Measurements from ENCODE around the gene HTR6. TPM values are rescaled to one million over a fixed set of nuclear protein-coding genes. Genes with fewer than 3 reads are reported as not detected.

HTR6 gene
- total RNA-seq, 1 donor from 2014 or later, result not detected

DNA sequence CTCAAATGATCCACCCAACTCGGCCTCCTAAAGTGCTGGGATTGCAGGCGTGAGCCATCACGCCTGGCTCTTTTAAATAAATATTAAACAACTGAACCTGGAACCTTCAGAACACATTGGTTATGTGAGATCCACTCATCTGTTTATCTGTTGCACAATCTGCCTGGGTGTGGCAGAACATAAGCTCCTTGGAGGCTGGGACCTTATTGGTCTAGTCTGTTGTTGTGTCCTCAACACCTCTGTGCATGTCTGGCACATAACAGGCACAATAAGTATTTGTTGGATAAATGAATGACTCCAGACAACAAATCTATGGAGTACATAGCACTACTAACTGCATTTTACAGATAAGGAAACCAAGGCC lies 24.7 kb upstream of the HTR6 start:
- ATAC-seq, result peak; percentile 49

DNA sequence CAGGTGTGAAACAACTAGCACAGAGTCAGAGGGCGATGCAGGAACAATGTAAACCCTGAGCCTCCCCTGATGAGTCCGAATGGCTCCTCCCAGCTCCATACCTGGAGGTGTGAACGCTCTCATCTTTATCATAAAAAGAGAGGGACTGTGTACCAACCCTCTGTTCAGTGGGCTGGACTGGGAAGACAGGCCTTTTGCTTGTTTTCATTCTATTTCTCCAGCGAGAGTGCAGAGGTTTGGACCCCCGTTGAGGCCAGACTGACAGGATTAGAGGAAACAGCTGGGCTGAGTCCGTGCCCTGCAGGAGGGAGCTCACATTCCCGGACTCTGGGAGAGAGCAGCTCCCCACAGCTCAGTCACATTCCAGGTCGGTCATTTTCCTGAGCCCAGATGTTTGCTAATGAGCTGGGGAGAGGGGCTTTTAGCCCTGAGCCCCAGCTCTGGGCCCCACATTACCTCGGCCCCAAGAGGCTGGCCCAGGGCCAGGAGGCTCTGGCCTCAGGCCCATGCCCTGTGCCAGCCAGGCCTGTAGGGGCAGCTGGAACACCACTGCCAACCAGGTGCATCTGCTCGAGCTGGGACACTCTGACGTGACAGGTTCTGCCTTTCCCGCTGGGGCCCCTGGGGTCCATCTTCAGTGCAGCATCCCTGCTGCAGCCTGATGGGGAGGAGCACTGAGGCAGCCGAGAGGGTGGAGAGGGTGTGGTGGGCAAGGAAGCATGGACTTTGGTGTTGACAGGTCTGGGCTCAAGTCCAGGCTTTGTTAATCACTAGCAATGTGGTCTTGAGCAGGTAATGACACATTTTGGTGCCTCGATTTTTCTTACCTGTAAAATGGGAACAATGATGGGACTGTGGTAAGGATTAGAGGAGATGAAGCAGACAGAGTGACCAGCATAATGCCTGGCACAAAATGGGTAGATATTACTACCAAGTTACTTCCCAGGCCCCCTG lies 24.0 kb upstream of the HTR6 start:
- peak; percentile 53 for ATAC-seq

DNA sequence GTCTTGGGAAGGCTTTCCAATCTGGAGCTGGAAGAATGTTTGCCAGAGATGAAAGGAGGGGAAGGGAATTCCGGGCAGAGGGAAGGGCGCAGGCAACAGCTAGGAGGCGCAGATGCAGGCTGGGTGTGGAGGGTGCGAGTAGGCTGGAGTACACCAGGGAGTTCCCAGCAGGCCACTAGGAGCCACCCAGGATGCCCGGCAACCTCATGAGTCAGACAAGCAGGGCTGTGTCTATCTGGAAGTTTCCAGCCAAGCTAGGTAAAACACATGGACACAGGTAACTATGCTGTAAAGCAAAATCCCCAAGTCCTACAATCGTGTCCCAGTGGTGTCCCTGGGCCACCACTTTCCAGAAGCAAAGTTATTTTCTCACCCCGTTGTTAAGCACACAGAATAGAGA lies 21.6 kb upstream of the HTR6 start:
- ATAC-seq, result peak; percentile 73

DNA sequence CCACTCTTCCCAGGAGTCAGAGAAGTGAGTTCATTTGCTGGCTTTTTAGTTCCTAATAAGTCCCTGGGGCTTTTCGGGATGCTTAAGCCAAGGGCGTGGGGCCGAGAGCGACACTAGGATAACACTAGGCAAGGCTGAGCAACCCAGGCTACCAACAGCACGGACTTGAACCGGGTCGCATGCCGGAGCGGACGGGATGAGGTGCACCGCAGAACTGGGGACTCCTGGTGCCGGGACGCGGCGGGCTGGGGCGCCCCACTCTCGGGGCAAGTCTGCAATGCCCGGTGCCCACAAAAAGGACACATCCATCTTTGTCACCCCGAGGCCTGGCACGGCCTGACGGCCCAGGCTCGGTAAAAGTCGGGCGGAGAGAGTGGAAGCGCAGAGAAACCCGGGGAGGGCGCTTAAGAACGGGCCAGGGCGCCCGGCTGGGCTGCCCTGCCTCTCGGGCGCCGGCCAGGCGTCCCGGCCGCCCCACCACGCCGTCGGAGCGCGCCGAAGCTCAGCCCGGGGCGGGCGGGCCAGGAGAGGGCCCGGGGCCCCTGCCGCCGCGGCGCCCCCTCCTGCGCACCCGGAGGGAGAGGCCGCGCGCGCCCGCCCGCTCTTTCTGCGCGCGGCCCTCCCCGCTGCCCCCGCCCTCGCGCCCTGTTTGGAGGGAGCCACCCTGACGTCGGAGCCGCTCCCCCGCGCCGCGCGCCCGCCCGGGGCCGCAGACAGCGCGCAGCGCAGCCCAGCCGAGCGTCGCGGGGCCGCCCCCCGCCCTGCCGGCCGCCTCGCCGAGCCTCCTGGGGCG lies 20.9 kb upstream of the HTR6 start, which contains the start of gene NBL1:
Gene NBL1 (plus strand): TSS at position 710 of the 793 bp plus-strand sequence. CDS start 10,720 bp downstream, outside the sequence.
- ATAC-seq, result peak; percentile 55

DNA sequence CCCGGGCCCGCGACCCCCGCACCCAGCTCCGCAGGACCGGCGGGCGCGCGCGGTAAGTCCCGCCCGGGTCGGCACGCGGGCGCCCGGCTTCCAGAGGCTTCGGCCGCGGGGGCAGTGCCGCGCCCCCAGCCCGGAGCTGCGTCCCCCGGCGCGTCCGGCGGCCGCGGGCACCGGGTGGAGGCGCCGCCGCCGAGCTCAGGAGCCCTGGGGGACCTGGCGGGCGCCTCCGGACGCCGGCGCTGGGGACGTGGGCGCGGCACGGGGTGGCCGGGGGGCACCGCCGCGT lies 20.3 kb upstream of the HTR6 start:
- ATAC-seq, result no peak

DNA sequence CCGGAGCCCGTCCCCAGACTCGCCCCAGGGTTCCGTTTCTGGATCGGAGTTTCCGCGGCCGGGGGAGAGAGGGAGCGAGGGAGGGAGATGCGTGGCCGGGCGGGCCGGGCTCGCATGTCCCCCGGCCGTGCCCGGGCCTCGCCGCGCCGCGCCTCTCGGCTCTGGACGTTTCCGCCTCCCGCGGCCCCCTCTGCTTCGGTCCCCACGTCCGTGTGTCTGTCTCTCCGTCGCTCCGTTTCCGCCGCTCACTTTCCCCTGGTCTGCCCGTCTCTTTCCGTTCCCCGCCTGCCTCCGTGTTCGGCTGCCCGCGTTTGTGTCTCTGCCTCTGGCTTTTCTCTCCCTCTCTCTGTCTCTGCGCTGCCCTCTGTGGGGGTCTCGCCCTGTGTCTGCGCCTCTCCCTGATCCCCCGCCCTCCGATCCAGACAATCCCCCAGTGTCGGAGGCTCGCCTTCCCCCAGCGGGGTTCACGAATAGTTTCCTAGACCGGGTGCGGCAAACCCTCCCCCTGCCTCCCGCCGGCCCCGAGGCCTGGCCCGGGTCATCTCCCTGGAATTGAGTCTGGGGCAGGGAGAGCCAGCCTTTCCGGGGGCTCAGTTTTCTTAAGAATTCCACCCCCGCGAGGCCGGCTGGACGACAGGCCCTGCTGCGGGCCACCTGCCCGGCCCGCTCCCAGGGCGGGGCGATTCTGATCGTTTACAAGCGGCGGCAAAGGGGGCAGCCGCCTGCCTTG lies 19.8 kb upstream of the HTR6 start:
- ATAC-seq, result no peak

DNA sequence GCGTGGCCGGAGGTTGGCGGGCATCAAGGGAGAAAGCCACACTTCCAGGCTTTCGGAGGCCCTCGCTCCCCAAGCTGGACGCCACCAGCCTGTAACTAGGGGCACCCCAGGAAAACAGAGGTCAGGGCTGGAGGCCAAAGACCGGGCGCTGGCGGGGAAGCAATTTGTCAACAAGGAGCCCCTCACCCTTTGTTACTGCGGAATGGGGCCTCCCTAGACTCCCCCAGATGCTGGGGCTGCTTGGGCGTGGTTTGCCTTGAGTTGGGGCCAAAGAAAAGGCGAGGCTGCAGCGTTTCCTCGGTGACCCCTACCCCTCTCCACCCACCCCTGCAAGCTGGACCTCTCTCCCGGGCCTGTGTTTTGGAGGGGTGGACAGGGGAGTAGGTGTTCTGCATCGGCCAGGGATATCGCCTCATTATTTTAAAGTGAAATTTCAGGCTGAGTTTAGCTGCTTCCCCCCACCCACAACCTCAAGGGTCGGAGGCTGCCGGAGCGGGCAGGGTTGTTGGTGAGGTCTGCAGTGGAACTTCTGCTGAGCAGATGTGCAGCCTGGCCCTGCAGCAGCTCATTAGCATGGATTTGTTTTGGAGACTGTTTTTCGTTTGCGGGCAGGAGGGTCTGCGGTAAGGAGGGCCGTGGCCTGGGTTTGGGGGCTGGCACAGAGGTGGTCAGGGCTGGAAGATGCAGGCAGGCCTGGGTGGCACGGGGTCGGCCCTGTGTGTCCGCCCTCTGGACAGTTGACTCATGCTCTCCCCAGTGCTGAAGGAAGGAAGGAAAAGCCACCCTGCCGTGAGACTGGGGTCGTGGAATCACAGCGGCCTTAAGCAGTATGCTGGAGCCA lies 19.0 kb upstream of the HTR6 start:
- no peak for ATAC-seq

DNA sequence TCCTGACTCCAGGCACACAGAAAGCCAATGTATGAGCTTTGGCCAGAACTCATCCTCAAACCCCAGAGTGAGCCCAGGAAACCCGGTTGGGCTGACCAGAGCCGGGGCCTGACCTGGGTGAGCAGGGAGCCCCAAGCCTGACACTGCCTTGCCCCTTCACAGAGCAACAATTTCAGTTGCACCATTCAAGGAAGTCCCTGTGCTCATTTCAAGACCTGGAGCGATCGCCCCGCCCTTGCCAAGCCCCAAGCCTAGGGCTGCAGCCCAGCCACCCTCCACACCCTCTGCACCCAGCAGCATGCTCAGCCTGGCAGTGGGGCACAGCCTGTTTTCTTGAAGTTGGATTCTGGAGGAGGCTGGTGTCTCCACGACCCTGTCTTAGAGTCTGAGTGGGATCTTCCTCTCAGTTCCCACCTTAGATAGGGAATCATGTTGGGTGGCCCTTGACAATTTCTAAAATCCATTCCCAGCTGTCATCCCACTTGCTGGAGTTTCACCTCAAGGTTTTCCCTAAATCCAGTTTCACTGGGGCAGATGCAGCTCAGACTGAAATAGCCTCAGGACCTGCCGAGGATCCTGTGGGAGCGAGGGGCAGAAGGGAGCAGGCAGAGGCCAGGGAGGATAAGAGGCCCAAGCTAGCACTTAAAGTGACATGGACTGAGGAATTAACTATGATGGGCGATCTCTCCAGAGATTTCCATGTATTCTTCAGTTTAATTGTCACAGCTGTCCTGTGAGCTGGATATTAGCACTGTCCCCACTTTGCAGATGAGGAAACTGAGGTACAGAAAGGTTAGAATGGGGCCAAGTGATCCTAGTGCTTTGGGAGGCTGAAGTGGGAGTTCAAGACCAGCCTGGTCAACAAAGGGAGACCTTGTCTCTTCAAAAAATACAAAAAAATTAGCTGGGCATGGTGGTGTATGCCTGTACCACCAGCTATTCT lies 18.0 kb upstream of the HTR6 start:
- ATAC-seq, result peak; percentile 66

DNA sequence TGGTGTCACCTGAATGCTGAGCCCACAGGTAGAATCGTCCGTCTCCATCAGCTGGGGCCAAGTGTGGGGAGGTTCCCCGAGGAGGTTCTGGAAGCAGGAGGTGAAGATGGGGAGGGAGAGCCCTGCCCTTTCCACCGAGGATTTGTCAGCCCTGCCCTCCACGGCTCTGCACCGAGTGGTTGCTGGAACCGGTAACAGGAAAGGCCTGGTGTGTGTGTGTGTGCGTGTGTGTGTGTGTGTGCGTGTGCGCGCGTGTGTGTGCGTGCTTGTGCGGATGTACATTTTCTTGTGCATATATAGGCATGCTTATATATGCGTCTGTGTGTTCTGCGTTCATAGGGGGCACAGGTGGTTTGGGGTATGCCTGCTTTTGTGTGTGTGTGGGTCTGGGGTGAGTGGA lies 17.0 kb upstream of the HTR6 start:
- peak; percentile 35 for ATAC-seq

DNA sequence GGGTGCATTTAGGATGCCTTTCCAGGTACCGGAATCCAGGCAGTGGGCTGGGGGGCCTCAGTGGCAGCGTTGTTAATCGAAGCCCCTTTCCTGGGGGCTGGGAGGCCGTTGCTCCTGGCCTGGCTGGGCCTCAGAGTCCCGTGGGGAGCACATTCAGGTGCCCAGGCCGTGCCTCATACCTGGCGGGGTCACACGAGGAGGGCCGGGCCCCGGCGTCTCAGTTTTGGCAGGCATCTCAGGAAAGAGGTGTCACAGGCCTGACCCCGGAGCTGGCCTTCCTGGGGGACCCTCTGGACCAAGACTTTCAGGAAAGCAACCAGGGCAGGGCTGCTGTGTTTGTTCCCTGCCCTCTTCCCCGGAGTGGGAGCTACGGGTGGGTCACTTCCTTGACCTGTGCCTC lies 16.4 kb upstream of the HTR6 start:
- no peak for ATAC-seq

DNA sequence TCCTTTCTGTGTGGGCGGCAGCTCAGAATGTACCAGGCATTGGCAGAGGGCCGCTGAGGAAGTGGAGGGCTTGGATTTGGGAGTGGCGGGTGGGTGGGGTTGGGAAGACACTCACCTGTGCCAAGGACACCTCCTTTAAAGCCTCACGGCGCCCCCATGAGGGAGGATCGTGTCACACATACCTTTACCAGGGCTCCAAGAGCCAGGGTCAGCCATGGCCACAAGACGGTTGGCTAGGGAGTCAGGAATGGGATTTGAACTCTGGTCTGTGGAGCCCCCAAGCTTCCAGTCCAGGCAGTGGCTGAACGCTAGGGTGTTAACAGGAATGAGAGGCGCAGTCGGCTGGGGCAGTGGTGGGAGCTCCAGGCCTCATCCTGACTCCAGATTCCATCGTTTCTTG lies 16.0 kb upstream of the HTR6 start:
- ATAC-seq, result peak; percentile 14

DNA sequence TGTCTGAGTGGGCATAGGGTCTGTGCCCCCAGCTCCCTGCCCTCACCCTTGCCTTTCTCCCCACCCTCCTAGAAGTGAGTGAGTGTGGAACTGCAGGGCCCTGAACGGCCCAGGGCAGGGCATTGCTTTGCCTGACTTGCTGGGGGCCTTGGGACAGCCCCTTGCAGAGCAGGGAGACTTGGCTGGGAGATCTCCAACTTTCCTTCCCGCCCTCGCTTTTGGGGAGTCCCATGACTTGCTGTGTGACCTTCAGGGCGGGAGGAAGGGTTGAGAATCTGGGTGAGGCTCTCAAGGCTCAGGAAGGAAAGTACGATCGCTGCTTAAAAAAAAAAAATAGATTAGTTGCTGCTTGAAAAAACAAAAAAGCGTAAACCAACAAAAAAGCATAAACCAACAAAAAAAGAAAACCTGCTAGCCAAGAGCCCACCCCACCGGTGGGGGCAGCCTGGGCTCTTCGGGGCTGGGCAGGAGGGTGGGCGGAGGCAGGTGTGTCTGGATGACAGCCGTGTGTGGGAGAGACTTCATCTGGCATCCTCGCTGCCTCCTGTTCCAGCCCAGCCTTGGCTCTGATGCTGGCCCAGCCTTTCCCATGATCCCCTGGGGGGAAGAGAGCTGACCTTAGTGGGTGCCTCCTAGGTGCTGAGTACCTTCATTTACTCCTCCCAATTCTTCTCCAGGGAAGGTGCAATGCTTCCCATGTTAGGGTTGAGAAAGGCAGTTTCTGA lies 14.1 kb upstream of the HTR6 start:
- ATAC-seq, result peak; percentile 9

DNA sequence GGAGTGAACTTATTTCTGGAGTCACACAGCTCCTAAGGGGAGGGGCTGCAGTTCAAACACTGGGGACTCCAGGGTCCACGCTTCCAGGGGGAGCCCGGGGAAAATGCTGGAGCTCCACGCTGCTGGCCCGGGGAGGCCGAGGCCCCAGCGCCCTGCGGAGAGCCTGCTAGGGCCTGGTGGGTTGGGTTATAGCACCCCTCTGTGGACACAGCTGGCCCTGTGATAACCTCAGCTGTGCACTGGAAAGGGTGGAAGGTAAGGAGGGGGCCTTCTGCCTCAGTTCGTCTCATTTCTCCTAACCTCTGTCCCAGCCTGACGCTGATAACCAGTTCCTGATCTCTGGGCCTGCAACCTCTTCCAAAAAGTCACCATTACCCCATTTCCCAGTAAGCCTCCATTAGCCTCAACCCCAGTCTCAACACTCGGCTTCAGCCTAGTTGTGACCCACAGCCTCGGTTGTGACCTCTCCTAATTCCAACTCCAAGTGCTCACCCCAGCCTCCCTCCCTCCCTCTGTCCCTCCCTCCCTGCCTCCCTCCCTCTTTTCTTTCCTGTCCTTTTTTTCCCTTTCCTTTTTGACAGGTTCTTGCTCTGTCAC lies 13.4 kb upstream of the HTR6 start:
- peak; percentile 45 for ATAC-seq

DNA sequence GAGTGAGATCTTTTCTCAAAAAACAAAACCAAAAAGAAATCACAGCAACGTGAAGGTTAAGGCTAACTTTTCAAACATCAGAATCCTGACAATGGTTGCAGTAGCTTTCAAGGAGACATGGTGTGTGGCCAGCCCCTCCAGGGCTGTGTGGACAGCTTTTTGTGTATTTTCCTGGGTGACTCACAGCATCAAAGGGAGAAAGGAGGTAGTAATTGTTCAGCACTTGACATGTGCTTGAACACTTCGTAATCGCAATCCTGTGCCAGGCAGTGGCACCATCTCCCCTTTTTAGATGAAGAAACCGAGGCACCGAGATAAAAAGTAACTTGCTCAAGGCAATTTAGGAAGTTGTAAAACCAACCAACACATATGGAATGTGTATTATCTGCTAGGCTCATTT lies 10.3 kb upstream of the HTR6 start:
- no peak for ATAC-seq

DNA sequence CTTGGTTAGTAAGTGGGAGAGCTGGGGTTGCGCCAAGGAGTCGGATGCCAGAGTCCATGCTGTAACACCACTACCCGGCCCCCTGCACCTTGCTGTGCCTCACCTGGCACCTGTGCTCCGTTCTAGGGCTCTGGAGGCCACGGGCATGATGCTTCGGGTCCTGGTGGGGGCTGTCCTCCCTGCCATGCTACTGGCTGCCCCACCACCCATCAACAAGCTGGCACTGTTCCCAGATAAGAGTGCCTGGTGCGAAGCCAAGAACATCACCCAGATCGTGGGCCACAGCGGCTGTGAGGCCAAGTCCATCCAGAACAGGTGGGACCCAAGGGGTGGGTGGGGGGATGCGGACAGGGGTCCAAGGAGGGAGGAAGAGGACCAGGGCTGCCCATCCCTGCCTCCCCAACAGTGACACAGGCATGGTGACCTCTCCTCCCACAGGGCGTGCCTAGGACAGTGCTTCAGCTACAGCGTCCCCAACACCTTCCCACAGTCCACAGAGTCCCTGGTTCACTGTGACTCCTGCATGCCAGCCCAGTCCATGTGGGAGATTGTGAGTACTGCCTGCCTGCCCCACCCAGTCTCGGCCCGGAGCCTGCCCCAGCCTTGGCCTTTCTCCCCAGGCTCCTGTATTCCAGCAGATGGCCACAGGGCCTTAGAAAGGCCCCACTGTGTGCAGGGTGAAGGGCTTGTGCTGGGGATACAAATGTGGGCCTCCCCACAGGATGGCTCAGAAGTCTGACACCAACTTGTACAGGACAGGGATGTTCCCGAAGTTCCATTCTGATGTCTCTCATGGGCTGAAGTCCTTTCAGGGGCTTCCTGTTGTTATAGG lies 9.6 kb upstream of the HTR6 start:
- ATAC-seq, result no peak

DNA sequence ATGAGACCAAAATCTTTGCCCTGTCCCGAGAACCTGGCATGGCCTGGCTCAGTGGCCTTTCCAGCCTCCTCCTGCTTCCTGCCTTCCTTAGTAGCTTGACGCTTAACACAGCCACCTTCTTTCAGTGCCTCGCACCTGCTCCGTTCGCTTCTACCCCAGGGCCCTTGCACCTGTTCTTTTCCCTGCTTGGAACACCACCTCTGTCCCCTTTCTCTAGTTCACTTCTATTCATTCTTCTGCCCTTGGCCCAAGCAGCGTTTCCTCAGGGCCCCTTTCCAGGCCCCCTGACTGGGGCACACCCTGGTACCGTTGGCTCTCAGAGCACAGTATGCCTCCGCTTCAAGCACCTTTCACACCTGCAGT lies 9.0 kb upstream of the HTR6 start:
- no peak for ATAC-seq

DNA sequence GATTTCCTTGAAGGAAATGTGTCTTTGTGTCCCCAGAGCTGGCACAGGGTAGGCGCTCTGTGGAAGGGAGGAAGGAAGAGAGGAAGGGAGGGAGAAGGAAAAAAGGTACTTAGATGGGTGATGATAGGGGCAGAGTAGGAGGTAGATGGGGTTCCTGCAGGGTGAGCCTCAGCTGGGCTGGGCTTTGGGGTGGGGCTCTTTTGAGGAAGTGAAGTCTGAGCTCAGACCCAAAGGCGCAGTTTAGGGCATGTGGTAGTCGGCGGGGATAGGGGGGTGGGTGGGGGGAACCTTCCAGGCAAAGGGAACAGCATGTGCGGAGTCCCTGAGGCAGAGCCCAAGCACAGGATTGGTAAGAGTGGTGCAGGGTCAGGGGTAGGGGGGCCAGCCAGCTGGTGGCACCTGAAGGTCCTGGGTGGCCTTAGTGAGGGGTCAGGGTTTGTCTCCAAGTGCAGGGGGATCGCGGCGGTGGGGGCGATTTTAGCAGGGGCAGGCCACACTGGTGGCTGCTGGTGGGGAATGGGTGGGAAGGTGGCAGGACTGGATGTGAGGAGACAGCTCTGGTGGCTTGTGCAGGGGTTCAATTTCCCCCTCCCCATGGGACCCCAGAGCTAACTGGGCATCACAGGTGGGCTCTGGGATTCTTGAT lies 8.4 kb upstream of the HTR6 start:
- ATAC-seq, result no peak

DNA sequence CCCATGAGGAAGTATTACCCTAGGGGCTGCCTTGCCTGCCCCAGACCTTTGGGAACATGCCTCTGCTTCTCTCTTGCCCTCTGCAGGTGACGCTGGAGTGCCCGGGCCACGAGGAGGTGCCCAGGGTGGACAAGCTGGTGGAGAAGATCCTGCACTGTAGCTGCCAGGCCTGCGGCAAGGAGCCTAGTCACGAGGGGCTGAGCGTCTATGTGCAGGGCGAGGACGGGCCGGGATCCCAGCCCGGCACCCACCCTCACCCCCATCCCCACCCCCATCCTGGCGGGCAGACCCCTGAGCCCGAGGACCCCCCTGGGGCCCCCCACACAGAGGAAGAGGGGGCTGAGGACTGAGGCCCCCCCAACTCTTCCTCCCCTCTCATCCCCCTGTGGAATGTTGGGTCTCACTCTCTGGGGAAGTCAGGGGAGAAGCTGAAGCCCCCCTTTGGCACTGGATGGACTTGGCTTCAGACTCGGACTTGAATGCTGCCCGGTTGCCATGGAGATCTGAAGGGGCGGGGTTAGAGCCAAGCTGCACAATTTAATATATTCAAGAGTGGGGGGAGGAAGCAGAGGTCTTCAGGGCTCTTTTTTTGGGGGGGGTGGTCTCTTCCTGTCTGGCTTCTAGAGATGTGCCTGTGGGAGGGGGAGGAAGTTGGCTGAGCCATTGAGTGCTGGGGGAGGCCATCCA lies 7.8 kb upstream of the HTR6 start:
- no peak for ATAC-seq

Measured in esophagus mucosa (tissue), 1 donor.